Panc1 (cell line): ENCODE results near the gene MPPED2. TPM values are rescaled to one million over a fixed set of nuclear protein-coding genes. Genes with fewer than 3 reads are reported as not detected.
A peak's percentile ranks its signal among the peaks of the same experiment; 100 is the strongest.

Experiments
- ATAC-seq: fragments of 200-7000 bp; cut with Tn5 transposase; 2 replicates; pipeline ENCODE4 v1.9.1; 2020; ENCODE audit warnings: mild to moderate bottlenecking, moderate library complexity
- BruUV-seq: library from RNA; stranded (reverse); fragments of 400-500 nt; replicated peaks from 2 replicates; lab custom pipeline; 2021; lab: Mats Ljungman, UMichigan
- CTCF ChIA-PET: fragments of 300-600 bp; sonication (Branson Sonifier 250); formaldehyde crosslinking; loops from one replicate; lab custom pipeline; 2022; ENCODE audit warnings: antibody characterized with exemption; lab: Charles Lee
- POLR2A ChIA-PET: fragments of 300-600 bp; sonication (Branson Sonifier 250); formaldehyde crosslinking; loops from one replicate; lab custom pipeline; 2022; ENCODE audit warnings: antibody characterized with exemption; lab: Charles Lee
- DNase-seq: peaks from one replicate; pipeline ENCODE4 v3.0.0-alpha.2; 2010; ENCODE audit warnings: low read depth, low spot score
- H3K27ac ChIP-seq: 2 replicates; pipeline ENCODE4 v1.5.1; 2011; ENCODE audit warnings: mild to moderate bottlenecking, low read length, inconsistent platforms
- H3K27me3 ChIP-seq: fragments of 200-500 bp; sonication (Bioruptor generic); 2 replicates; pipeline ENCODE4 v1.6.0; 2014; ENCODE audit warnings: low read length, inconsistent platforms; ENCODE audit not compliant: control insufficient read depth, insufficient read depth
- H3K36me3 ChIP-seq: fragments of 200-500 bp; sonication (Bioruptor generic); 2 replicates; pipeline ENCODE4 v1.5.1; 2014; ENCODE audit warnings: inconsistent platforms, mild to moderate bottlenecking, low read length, moderate library complexity; ENCODE audit not compliant: control insufficient read depth, insufficient read depth
- H3K4me1 ChIP-seq: 2 replicates; pipeline ENCODE4 v1.5.1; 2011; ENCODE audit warnings: inconsistent platforms, mild to moderate bottlenecking, low read length, moderate library complexity; ENCODE audit not compliant: control insufficient read depth, insufficient read depth
- H3K4me3 ChIP-seq, 2 experiments: 2 replicates each; pipeline ENCODE4 v1.5.1; 2011 to 2012; ENCODE audit warnings: low read depth in 2 of 2, low read length in 2 of 2, mild to moderate bottlenecking in 2 of 2, inconsistent platforms in 1 of 2, moderate library complexity in 1 of 2
- H3K9me3 ChIP-seq: fragments of 200-500 bp; sonication (Bioruptor generic); 2 replicates; pipeline ENCODE4 v1.5.1; 2014; ENCODE audit warnings: low read depth, mild to moderate bottlenecking, inconsistent platforms, low read length, moderate library complexity; ENCODE audit not compliant: control insufficient read depth, insufficient read depth
- POLR2AphosphoS5 ChIP-seq: IDR thresholded peaks from 2 replicates; pipeline ENCODE4 v1.6.1; 2012; ENCODE audit warnings: mild to moderate bottlenecking, low read depth, low read length, moderate library complexity
- REST ChIP-seq, 2 experiments: IDR thresholded peaks; 2 replicates each; pipeline ENCODE4 v1.6.1; 2011 to 2012; ENCODE audit warnings: low read depth in 2 of 2, control low read depth in 1 of 2, low read length in 1 of 2, mild to moderate bottlenecking in 1 of 2, moderate library complexity in 1 of 2; ENCODE audit not compliant: insufficient read depth in 1 of 2
- SIN3A ChIP-seq: IDR thresholded peaks from 2 replicates; pipeline ENCODE4 v1.6.1; 2012; ENCODE audit warnings: low read depth, mild to moderate bottlenecking, low read length, moderate library complexity, borderline replicate concordance; ENCODE audit not compliant: insufficient read depth
- TCF7L2 ChIP-seq: IDR thresholded peaks from 2 replicates; pipeline ENCODE4 v1.6.1; 2011; ENCODE audit warnings: mild to moderate bottlenecking, low read depth, low read length, inconsistent platforms
- in situ Hi-C: cut with HindIII; loops from 2 replicates; pipeline ENCODE4 v1.10.0; 2016; ENCODE audit warnings: low sequenced_read_pairs, low pct_unique_long_range_greater_than_20kb
- intact Hi-C: fragments of 100-400 bp; cut with micrococcal nuclease; formaldehyde crosslinking; loops from one replicate; pipeline ENCODE4 v1.10.0; 2022; ENCODE audit not compliant: unreplicated experiment
- total RNA-seq: library from RNA; stranded (reverse); gene quantifications from one replicate; pipeline ENCODE4 v1.2.1, GENCODE V29; 2021; ENCODE audit not compliant: unreplicated experiment
- TF ChIP-seq, protein P1 (sequence below): fragments of 450-650 bp; IDR thresholded peaks from 2 replicates; pipeline ENCODE4 v1.5.1; 2017; ENCODE audit warnings: mild to moderate bottlenecking

MPPED2 gene
- total RNA-seq, 1 experiment from 2014 or later: not detected

GRCh38 chr11:30587269-30587812 is 1.2 kb upstream of the MPPED2 start:
- Histone ChIP-seq H3K36me3 (no peaks in the 10 kb centered on the region), H3K27ac (no peak overlapping the region), H3K4me1 (no peaks in the 10 kb centered on the region), H3K9me3 (no peaks in the 10 kb centered on the region), H3K4me3 (no peak overlapping the region), H3K27me3 (peaks cover 13% of the 10 kb centered on the region)
- intact Hi-C loops: no loop called here
- in situ Hi-C loops: no loop called here
- no peak for ATAC-seq
- POLR2A ChIA-PET: no interaction called here
- DNase-seq: no peak
- no peak for TF ChIP-seq REST (IDR thresholded peaks at IDR 0.05; ENCODE audit: insufficient read depth in 1 of 2, low read depth in 2 of 2, low read length in 1 of 2)
- TF ChIP-seq, protein P1, sequence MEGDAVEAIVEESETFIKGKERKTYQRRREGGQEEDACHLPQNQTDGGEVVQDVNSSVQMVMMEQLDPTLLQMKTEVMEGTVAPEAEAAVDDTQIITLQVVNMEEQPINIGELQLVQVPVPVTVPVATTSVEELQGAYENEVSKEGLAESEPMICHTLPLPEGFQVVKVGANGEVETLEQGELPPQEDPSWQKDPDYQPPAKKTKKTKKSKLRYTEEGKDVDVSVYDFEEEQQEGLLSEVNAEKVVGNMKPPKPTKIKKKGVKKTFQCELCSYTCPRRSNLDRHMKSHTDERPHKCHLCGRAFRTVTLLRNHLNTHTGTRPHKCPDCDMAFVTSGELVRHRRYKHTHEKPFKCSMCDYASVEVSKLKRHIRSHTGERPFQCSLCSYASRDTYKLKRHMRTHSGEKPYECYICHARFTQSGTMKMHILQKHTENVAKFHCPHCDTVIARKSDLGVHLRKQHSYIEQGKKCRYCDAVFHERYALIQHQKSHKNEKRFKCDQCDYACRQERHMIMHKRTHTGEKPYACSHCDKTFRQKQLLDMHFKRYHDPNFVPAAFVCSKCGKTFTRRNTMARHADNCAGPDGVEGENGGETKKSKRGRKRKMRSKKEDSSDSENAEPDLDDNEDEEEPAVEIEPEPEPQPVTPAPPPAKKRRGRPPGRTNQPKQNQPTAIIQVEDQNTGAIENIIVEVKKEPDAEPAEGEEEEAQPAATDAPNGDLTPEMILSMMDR: no peak
- no peak for TF ChIP-seq TCF7L2
- TF ChIP-seq POLR2AphosphoS5: no peak
- TF ChIP-seq SIN3A: no peak
- CTCF ChIA-PET: no interaction called here
- BruUV-seq: no TSS peak

DNA sequence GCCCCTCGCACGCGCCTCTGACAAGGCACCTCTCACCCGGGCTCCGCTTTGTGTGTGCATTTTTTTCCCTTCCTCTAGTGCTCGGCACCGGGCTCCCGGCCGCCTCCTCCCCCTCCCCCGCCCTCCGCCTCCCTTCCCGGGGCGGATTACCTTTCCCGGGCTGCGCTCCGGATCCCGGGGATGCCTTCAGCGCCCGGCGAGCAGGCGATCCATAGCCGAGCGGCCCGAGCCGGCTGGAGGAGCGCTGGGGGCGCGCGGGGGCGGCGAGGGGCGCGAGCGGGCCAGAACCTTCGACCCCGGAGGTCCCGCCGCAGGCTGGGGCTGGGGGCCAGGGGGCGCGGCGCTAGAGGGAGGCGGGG is 282 bp downstream of the MPPED2 start:
- Histone ChIP-seq H3K9me3 (no peaks in the 10 kb centered on the region), H3K27ac (no peak overlapping the region), H3K4me3 (peak overlapping the region; percentile 18 to 49), H3K27me3 (peaks cover 13% of the 10 kb centered on the region), H3K4me1 (no peaks in the 10 kb centered on the region), H3K36me3 (no peaks in the 10 kb centered on the region)
- ChIA-PET POLR2A (no interaction called here), CTCF (no interaction called here)
- in situ Hi-C loops (no loop called here), intact Hi-C loops (no loop called here)
- no TSS peak for BruUV-seq
- ATAC-seq (peak; percentile 60), DNase-seq (no peak)
- TF ChIP-seq POLR2AphosphoS5: no peak
- no peak for TF ChIP-seq SIN3A
- TF ChIP-seq, protein P1: no peak
- TF ChIP-seq TCF7L2: no peak
